K562 (cell line): ENCODE measurements around the gene PCP2. TPM values are rescaled to one million over a fixed set of nuclear protein-coding genes. Genes with fewer than 3 reads are reported as not detected.
A peak's percentile ranks its signal among the peaks of the same experiment; 100 is the strongest.

Experiments
- BRF2 ChIP-seq: IDR thresholded peaks from 3 replicates; pipeline ENCODE4 v1.6.1; 2011; ENCODE audit warnings: borderline replicate concordance, mild to moderate bottlenecking; ENCODE audit not compliant: insufficient read length, insufficient read depth
- CHCHD3 ChIP-seq: fragments of 250-450 bp; sonication (Bioruptor Pico); IDR thresholded peaks from 2 replicates; pipeline ENCODE4 v2.1.2; 2022; ENCODE audit warnings: mild to moderate bottlenecking
- NFATC3 ChIP-seq: fragments of 450-650 bp; IDR thresholded peaks from 2 replicates; pipeline ENCODE4 v1.6.1; 2017; ENCODE audit warnings: mild to moderate bottlenecking
- NKRF ChIP-seq: fragments of 450-650 bp; IDR thresholded peaks from 2 replicates; pipeline ENCODE4 v1.6.1; 2016; ENCODE audit warnings: borderline replicate concordance
- PHB2 ChIP-seq: fragments of 450-650 bp; IDR thresholded peaks from 2 replicates; pipeline ENCODE4 v1.6.1; 2017; ENCODE audit warnings: low read depth
- POLR2AphosphoS2 ChIP-seq: IDR thresholded peaks from 2 replicates; pipeline ENCODE4 v1.6.1; 2012; ENCODE audit warnings: low read length, improper control_type of control experiment
- RBM14 ChIP-seq: fragments of 200-400 bp; formaldehyde crosslinking; IDR thresholded peaks from 2 replicates; pipeline ENCODE4 v1.6.1; 2018; ENCODE audit warnings: low read depth, mild to moderate bottlenecking, low read length, moderate library complexity, borderline replicate concordance; ENCODE audit not compliant: insufficient read depth
- RNF2 ChIP-seq: sonication (generic); IDR thresholded peaks from 2 replicates; pipeline ENCODE4 v1.6.1; 2016
- SAFB ChIP-seq: fragments of 200-400 bp; formaldehyde crosslinking; IDR thresholded peaks from 2 replicates; pipeline ENCODE4 v1.6.1; 2017; ENCODE audit warnings: low read depth, low read length, borderline replicate concordance
- SIX5 ChIP-seq, 2 experiments: IDR thresholded peaks; 2 replicates each; pipeline ENCODE4 v1.6.1; 2011; ENCODE audit warnings: low read length in 2 of 2, borderline replicate concordance in 1 of 2, low read depth in 1 of 2, mild to moderate bottlenecking in 1 of 2, moderate library complexity in 1 of 2; ENCODE audit not compliant: insufficient read depth in 1 of 2
- SMARCA5 ChIP-seq: fragments of 450-650 bp; IDR thresholded peaks from 2 replicates; pipeline ENCODE4 v1.6.1; 2016
- SNRNP70 ChIP-seq: fragments of 200-400 bp; formaldehyde crosslinking; optimal IDR thresholded peaks from 2 replicates; pipeline ENCODE3; 2017; ENCODE audit warnings: low read depth, low read length
- TGIF2 ChIP-seq: sonication (generic); formaldehyde crosslinking; IDR thresholded peaks from 2 replicates; pipeline ENCODE4 v1.8.1; 2022; ENCODE audit warnings: mild to moderate bottlenecking, missing genetic modification reagents, moderate library complexity
- ZNF124 ChIP-seq: sonication (generic); formaldehyde crosslinking; IDR thresholded peaks from 2 replicates; pipeline ENCODE4 v1.8.1; 2022; ENCODE audit warnings: missing genetic modification reagents
- ZNF253 ChIP-seq: fragments of 250-450 bp; sonication (Bioruptor Pico); conservative IDR thresholded peaks from 2 replicates; pipeline ENCODE4 v1.6.1; 2021; ENCODE audit warnings: mild to moderate bottlenecking
- ZNF644 ChIP-seq: fragments of 200-800 bp; sonication (Bioruptor generic); IDR thresholded peaks from 2 replicates; pipeline ENCODE4 v1.6.1; 2016; ENCODE audit warnings: low read depth, missing genetic modification characterization, missing compliant biosample characterization
- polyA plus RNA-seq, 8 experiments: library from polyadenylated mRNA; depleted of rRNA in 4 of 8; stranded (reverse) in 5 of 8; unstranded in 3 of 8; fragments of >200 nt; fragmentation: Nextera tagmentation in 2 of 8; fragmentation: Illumina TruSeq in 1 of 8; extraction: Ambion mirVana in 2 of 8; extraction: Trizol in 1 of 8; gene quantifications; 2 replicates each; pipeline versions ENCODE4 v1.2.1 to v1.2.3, GENCODE V29; 2011 to 2014; ENCODE audit warnings: inconsistent platforms in 1 of 8, missing spikeins in 1 of 8
- total RNA-seq, 7 experiments: library from RNA; depleted of rRNA in 6 of 7; stranded (reverse); fragments of >200 nt in 6 of 7; fragmentation: Illumina TruSeq in 2 of 7; extraction: Trizol in 2 of 7; gene quantifications; 2 replicates each; pipeline versions ENCODE4 v1.2.1 to v1.2.3, GENCODE V29; 2011 to 2021; ENCODE audit warnings: low replicate concordance in 1 of 7
- TF ChIP-seq, protein P1 (sequence below): sonication (generic); formaldehyde crosslinking; IDR thresholded peaks from 2 replicates; pipeline ENCODE4 v1.8.0; 2022; ENCODE audit warnings: mild to moderate bottlenecking, missing genetic modification reagents
- TF ChIP-seq, protein P2 (sequence below): sonication (generic); formaldehyde crosslinking; IDR thresholded peaks from 2 replicates; pipeline ENCODE4 v1.8.0; 2022; ENCODE audit warnings: missing genetic modification reagents, mild to moderate bottlenecking, moderate library complexity, borderline replicate concordance
- TF ChIP-seq, protein P3 (sequence below): fragments of 250-450 bp; sonication (Bioruptor Pico); IDR thresholded peaks from 2 replicates; pipeline ENCODE4 v1.8.0; 2022; ENCODE audit warnings: moderate library complexity, mild to moderate bottlenecking, inconsistent platforms
- TF ChIP-seq, protein P4 (sequence below), 3 experiments: fragments of 200-800 bp in 1 of 3; sonication (Bioruptor generic) in 1 of 3; sonication (generic) in 1 of 3; formaldehyde crosslinking in 1 of 3; IDR thresholded peaks; 2 replicates each; pipeline versions ENCODE4 v1.6.1 to v1.8.0; 2016 to 2022; ENCODE audit warnings: mild to moderate bottlenecking in 2 of 3, missing compliant biosample characterization in 2 of 3, missing genetic modification characterization in 2 of 3, missing genetic modification reagents in 1 of 3

The PCP2 gene
- total and polyA plus RNA-seq, 9 of the 15 experiments (the other 6 are each of a cell fraction or from before 2014, with no cell fraction given) = 0.17 to 1.3 (median 0.49) TPM; not detected in 3

DNA sequence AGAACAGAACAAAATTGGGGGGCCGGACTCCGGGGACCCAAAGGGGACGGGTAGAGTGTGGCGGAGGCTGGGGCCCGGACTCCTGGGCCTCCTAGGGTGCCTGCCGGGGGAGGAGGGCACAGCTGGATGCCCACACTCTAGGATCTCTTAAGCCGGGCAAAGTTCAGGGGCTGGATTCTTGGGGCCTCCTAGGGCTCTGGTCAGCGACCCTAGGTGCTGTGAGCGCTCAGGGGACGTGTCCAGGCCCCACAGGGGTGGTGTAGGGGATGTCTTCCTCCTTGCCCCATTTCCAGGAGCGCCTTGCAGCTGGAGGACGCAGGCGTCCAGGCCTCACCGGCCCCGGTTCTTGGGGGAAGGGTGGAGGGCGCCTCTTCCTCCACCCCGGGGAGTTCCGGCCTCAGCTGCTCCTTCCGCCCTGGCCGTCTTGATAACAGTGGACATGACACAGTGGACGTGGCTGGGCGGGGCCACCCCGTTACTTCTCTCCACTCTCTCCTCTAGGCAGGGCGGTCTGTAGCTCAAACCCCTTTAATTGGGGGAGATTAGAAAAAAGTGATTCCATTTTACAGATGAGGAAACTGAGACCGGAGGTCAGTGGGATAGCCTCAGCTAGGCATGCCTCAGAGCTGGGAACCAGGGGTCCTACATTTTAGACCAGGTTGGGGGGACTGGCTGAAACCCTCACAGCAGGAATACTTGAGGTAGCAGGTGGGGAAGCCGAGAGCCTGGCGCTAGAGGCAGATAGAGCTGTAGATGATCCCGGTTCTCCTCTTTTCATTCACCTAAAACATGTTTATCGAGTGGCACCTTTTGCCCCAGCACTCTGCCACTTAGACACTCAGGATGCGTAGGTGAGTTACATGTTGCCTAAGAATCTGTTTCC, 4.1 kb upstream of the PCP2 start (continued):
- TF ChIP-seq ZNF644 = no peak
- TF ChIP-seq TGIF2 (CRISPR knock-in tag) = 0 out of 2 replicates have a peak, but pooled peaks have one; percentile 53
- TF ChIP-seq RNF2 = no peak
- TF ChIP-seq SIX5 (IDR thresholded peaks at IDR 0.05; ENCODE audit: borderline replicate concordance in 1 of 2, insufficient read depth in 1 of 2, low read depth in 1 of 2, low read length in 2 of 2) = no peak
- TF ChIP-seq PHB2 = no peak
- TF ChIP-seq, protein P1, sequence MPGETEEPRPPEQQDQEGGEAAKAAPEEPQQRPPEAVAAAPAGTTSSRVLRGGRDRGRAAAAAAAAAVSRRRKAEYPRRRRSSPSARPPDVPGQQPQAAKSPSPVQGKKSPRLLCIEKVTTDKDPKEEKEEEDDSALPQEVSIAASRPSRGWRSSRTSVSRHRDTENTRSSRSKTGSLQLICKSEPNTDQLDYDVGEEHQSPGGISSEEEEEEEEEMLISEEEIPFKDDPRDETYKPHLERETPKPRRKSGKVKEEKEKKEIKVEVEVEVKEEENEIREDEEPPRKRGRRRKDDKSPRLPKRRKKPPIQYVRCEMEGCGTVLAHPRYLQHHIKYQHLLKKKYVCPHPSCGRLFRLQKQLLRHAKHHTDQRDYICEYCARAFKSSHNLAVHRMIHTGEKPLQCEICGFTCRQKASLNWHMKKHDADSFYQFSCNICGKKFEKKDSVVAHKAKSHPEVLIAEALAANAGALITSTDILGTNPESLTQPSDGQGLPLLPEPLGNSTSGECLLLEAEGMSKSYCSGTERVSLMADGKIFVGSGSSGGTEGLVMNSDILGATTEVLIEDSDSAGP (CRISPR knock-in tag) = no peak
- no peak for TF ChIP-seq SAFB
- no peak for TF ChIP-seq SMARCA5
- TF ChIP-seq ZNF253 (CRISPR knock-in tag) = no peak
- no peak for TF ChIP-seq CHCHD3 (CRISPR knock-in tag)
- TF ChIP-seq, protein P2, sequence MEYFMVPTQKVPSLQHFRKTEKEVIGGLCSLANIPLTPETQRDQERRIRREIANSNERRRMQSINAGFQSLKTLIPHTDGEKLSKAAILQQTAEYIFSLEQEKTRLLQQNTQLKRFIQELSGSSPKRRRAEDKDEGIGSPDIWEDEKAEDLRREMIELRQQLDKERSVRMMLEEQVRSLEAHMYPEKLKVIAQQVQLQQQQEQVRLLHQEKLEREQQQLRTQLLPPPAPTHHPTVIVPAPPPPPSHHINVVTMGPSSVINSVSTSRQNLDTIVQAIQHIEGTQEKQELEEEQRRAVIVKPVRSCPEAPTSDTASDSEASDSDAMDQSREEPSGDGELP (CRISPR knock-in tag) = peak; percentile 93
- no peak for TF ChIP-seq BRF2
- no peak for TF ChIP-seq ZNF124
- TF ChIP-seq SNRNP70 = no peak
- TF ChIP-seq NFATC3 = no peak
- no peak for TF ChIP-seq NKRF
- TF ChIP-seq, protein P3, sequence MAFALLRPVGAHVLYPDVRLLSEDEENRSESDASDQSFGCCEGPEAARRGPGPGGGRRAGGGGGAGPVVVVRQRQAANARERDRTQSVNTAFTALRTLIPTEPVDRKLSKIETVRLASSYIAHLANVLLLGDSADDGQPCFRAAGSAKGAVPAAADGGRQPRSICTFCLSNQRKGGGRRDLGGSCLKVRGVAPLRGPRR (CRISPR knock-in tag) = no peak
- no peak for TF ChIP-seq POLR2AphosphoS2
- TF ChIP-seq, protein P4, sequence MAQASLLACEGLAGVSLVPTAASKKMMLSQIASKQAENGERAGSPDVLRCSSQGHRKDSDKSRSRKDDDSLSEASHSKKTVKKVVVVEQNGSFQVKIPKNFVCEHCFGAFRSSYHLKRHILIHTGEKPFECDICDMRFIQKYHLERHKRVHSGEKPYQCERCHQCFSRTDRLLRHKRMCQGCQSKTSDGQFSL (CRISPR knock-in tag; IDR thresholded peaks at IDR 0.05) = no peak
- TF ChIP-seq, protein P4 (tag; IDR thresholded peaks at IDR 0.05) = no peak
- no peak for TF ChIP-seq RBM14
